ENCODE results near the gene FAAP100. TPM values are rescaled to one million over a fixed set of nuclear protein-coding genes. Genes with fewer than 3 reads are reported as not detected.
A peak's percentile ranks its signal among the peaks of the same experiment; 100 is the strongest.

FAAP100 gene
- total RNA-seq, 1 donor from 2014 or later = 64.6 TPM

GRCh38 chr17:81558941-81559806 is 7.0 kb upstream of the FAAP100 start:
- Mint-ChIP-seq H3K27me3 (ENCODE audit: unreplicated experiment) (no peaks in the 10 kb centered on the region), H3K4me3 (ENCODE audit: unreplicated experiment) (no peak overlapping the region), H3K4me1 (ENCODE audit: unreplicated experiment) (peaks cover 51% of the 10 kb centered on the region), H3K27ac (ENCODE audit: unreplicated experiment) (peak overlapping the region; percentile 54), H3K36me3 (ENCODE audit: unreplicated experiment) (peaks cover 29% of the 10 kb centered on the region), H3K9me3 (ENCODE audit: unreplicated experiment) (no peaks in the 10 kb centered on the region)
- no peak for DNase-seq (ENCODE audit: extremely low spot score, unreplicated experiment)
- TF ChIP-seq CTCF (IDR thresholded peaks at IDR 0.05) = peak; percentile 46

GRCh38 chr17:81558115-81558468 is 5.9 kb upstream of the FAAP100 start:
- DNase-seq (ENCODE audit: extremely low spot score, unreplicated experiment) = no peak
- peaks cover 28% of the 10 kb centered on the region for H3K36me3 Mint-ChIP-seq (ENCODE audit: unreplicated experiment)
- H3K27ac Mint-ChIP-seq (ENCODE audit: unreplicated experiment) = no peak overlapping the region
- H3K4me1 Mint-ChIP-seq (ENCODE audit: unreplicated experiment) = peaks cover 51% of the 10 kb centered on the region
- no peak for TF ChIP-seq CTCF (IDR thresholded peaks at IDR 0.05)
- H3K9me3 Mint-ChIP-seq (ENCODE audit: unreplicated experiment) = no peaks in the 10 kb centered on the region
- H3K27me3 Mint-ChIP-seq (ENCODE audit: unreplicated experiment) = no peaks in the 10 kb centered on the region
- H3K4me3 Mint-ChIP-seq (ENCODE audit: unreplicated experiment) = no peak overlapping the region

GRCh38 chr17:81557276-81558114 is 5.3 kb upstream of the FAAP100 start:
- no peaks in the 10 kb centered on the region for H3K27me3 Mint-ChIP-seq (ENCODE audit: unreplicated experiment)
- peaks cover 50% of the 10 kb centered on the region for H3K4me1 Mint-ChIP-seq (ENCODE audit: unreplicated experiment)
- H3K9me3 Mint-ChIP-seq (ENCODE audit: unreplicated experiment) = no peaks in the 10 kb centered on the region
- H3K4me3 Mint-ChIP-seq (ENCODE audit: unreplicated experiment) = no peak overlapping the region
- peaks cover 26% of the 10 kb centered on the region for H3K36me3 Mint-ChIP-seq (ENCODE audit: unreplicated experiment)
- H3K27ac Mint-ChIP-seq (ENCODE audit: unreplicated experiment) = peak overlapping the region; percentile 70
- no peak for TF ChIP-seq CTCF (IDR thresholded peaks at IDR 0.05)
- no peak for DNase-seq (ENCODE audit: extremely low spot score, unreplicated experiment)

GRCh38 chr17:81556863-81557262 is 4.7 kb upstream of the FAAP100 start:
- Mint-ChIP-seq H3K27ac (ENCODE audit: unreplicated experiment) (peak overlapping the region; percentile 70), H3K4me3 (ENCODE audit: unreplicated experiment) (no peak overlapping the region), H3K4me1 (ENCODE audit: unreplicated experiment) (peaks cover 47% of the 10 kb centered on the region), H3K27me3 (ENCODE audit: unreplicated experiment) (no peaks in the 10 kb centered on the region), H3K9me3 (ENCODE audit: unreplicated experiment) (no peaks in the 10 kb centered on the region), H3K36me3 (ENCODE audit: unreplicated experiment) (peaks cover 24% of the 10 kb centered on the region)
- no peak for DNase-seq (ENCODE audit: extremely low spot score, unreplicated experiment)
- TF ChIP-seq CTCF (IDR thresholded peaks at IDR 0.05) = no peak

GRCh38 chr17:81556175-81556691 is 4.1 kb upstream of the FAAP100 start:
- Mint-ChIP-seq H3K4me1 (ENCODE audit: unreplicated experiment) (peaks cover 44% of the 10 kb centered on the region), H3K4me3 (ENCODE audit: unreplicated experiment) (no peak overlapping the region), H3K27me3 (ENCODE audit: unreplicated experiment) (no peaks in the 10 kb centered on the region), H3K27ac (ENCODE audit: unreplicated experiment) (no peak overlapping the region), H3K9me3 (ENCODE audit: unreplicated experiment) (no peaks in the 10 kb centered on the region), H3K36me3 (ENCODE audit: unreplicated experiment) (peaks cover 18% of the 10 kb centered on the region)
- no peak for DNase-seq (ENCODE audit: extremely low spot score, unreplicated experiment)
- no peak for TF ChIP-seq CTCF (IDR thresholded peaks at IDR 0.05)

All from osteocyte (in vitro differentiated cells).